CD4-positive, alpha-beta T cell (primary cell): Measurements from ENCODE around the gene PRKCA. TPM values are rescaled to one million over a fixed set of nuclear protein-coding genes. Genes with fewer than 3 reads are reported as not detected.

ENCODE experiments used
- ATAC-seq: fragments of 200-7000 bp; cut with Tn5 transposase; one replicate; pipeline ENCODE4 v1.10.0; 2022; ENCODE audit warnings: mild to moderate bottlenecking; ENCODE audit not compliant: poor library complexity
- CTCF ChIA-PET: fragments of 350-600 bp; sonication (Branson Sonifier 250); formaldehyde crosslinking; loops from one replicate; lab custom pipeline; 2021; ENCODE audit warnings: antibody characterized with exemption, inconsistent platforms; lab: Charles Lee
- POLR2A ChIA-PET: fragments of 350-600 bp; sonication (Branson Sonifier 250); formaldehyde crosslinking; loops from one replicate; lab custom pipeline; 2021; ENCODE audit warnings: antibody characterized with exemption, inconsistent platforms; lab: Charles Lee
- DNase-seq, 14 experiments: peaks; one replicate each; pipeline ENCODE4 v3.0.0-alpha.2; 2013 to 2020; ENCODE audit warnings: mixed read lengths in 2 of 14
- H3K27ac ChIP-seq, 2 donors: one replicate each; pipeline versions ENCODE4 v1.5.1 to v1.7.0; 2013; ENCODE audit warnings: low read length in 2 of 2, low read depth in 1 of 2, mild to moderate bottlenecking in 1 of 2
- H3K27me3 ChIP-seq, 2 experiments: 1 replicate in 1 of 2; 2 replicates in 1 of 2; pipeline versions ENCODE4 v1.6.1 to v1.7.0; 2013; ENCODE audit warnings: low read length in 2 of 2, control low read depth in 1 of 2, mild to moderate bottlenecking in 1 of 2, moderate library complexity in 1 of 2; ENCODE audit not compliant: insufficient read depth in 2 of 2, control insufficient read depth in 1 of 2
- H3K36me3 ChIP-seq: one replicate; pipeline ENCODE4 v1.6.1; 2013; ENCODE audit warnings: low read length, control low read depth; ENCODE audit not compliant: insufficient read depth
- H3K4me1 ChIP-seq: one replicate; pipeline ENCODE4 v1.6.1; 2013; ENCODE audit warnings: low read length, control low read depth; ENCODE audit not compliant: insufficient read depth
- H3K4me3 ChIP-seq: one replicate; pipeline ENCODE4 v1.5.1; 2013; ENCODE audit warnings: mild to moderate bottlenecking, low read length, moderate library complexity
- H3K9me3 ChIP-seq, 2 experiments: 1 replicate in 1 of 2; 2 replicates in 1 of 2; pipeline versions ENCODE4 v1.6.1 to v1.7.0; 2013; ENCODE audit warnings: low read length in 2 of 2, mild to moderate bottlenecking in 2 of 2, control low read depth in 1 of 2, moderate library complexity in 1 of 2; ENCODE audit not compliant: control insufficient read depth in 1 of 2, insufficient read depth in 1 of 2
- H3K27ac Mint-ChIP-seq: one replicate; pipeline ENCODE4 v1.8.0; 2020; ENCODE audit warnings: mixed read lengths
- H3K27me3 Mint-ChIP-seq: one replicate; pipeline ENCODE4 v1.8.0; 2021; ENCODE audit warnings: mixed read lengths
- H3K36me3 Mint-ChIP-seq: one replicate; pipeline ENCODE4 v1.8.0; 2021; ENCODE audit warnings: low read depth, mixed read lengths
- H3K4me1 Mint-ChIP-seq: one replicate; pipeline ENCODE4 v1.8.0; 2021; ENCODE audit warnings: low read depth, mixed read lengths
- H3K4me3 Mint-ChIP-seq: one replicate; pipeline ENCODE4 v1.8.0; 2020; ENCODE audit warnings: mild to moderate bottlenecking, mixed read lengths
- H3K9me3 Mint-ChIP-seq: one replicate; pipeline ENCODE4 v1.8.0; 2020; ENCODE audit warnings: mixed read lengths
- intact Hi-C, 2 experiments: fragments of 100-400 bp; cut with DNase I in 1 of 2; cut with micrococcal nuclease in 1 of 2; formaldehyde crosslinking; loops; one replicate each; pipeline versions ENCODE4 v1.15.1 to v1.9.0; 2023 to 2025; cut with DNase I, micrococcal nuclease
- total RNA-seq, 174 experiments: library from RNA in 2 of 174; stranded (reverse) in 2 of 174; gene quantifications; one replicate each; pipeline ENCODE4 v1.2.3 and lab custom pipeline; 2021 to 2026
- TF ChIP-seq, protein P1 (sequence below): fragments of 200-600 bp; IDR thresholded peaks from one replicate; pipeline ENCODE4 v1.8.0; 2022; ENCODE audit warnings: antibody characterized with exemption, mild to moderate bottlenecking

PRKCA gene
- total RNA-seq, 2 experiments from 2014 or later: 84.8 to 88.6 TPM

DNA sequence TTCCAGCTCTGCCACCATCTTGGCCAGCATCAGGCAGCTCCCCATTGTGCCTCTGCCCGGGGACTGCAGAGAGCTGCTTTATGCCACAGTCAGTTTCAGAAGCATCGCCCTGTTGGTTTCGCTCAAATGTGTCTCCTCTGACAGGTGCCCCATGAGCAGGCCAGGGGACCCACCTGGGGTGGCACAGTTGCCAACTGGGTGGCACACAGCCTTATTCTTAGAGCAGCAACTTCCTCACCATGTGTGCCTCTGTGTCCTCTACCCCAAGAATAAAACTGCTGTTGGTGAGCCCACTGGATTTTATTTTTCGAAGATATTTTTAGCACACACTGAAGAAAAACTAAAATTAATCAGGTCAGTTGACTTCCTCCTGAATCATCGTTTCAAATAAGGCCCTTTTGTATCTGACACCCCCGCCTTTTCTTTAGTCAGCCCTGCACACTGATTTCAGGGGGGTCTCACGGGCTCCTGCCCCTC lies 487.6 kb downstream of the PRKCA start:
- no peak for ATAC-seq
- H3K27ac Mint-ChIP-seq: no peak overlapping the region
- Histone ChIP-seq H3K4me3 (no peak overlapping the region), H3K27me3 (no peaks in the 10 kb centered on the region), H3K36me3 (peaks cover 55% of the 10 kb centered on the region), H3K9me3 (no peaks in the 10 kb centered on the region), H3K27ac (no peak overlapping the region), H3K4me1 (peaks cover 5% of the 10 kb centered on the region)
- H3K4me1 Mint-ChIP-seq: peaks cover 15% of the 10 kb centered on the region
- ChIA-PET POLR2A (no interaction called here), CTCF (no interaction called here)
- no peaks in the 10 kb centered on the region for H3K27me3 Mint-ChIP-seq
- H3K9me3 Mint-ChIP-seq: no peaks in the 10 kb centered on the region
- intact Hi-C loops: no loop called here
- no peak for DNase-seq
- TF ChIP-seq, protein P1, sequence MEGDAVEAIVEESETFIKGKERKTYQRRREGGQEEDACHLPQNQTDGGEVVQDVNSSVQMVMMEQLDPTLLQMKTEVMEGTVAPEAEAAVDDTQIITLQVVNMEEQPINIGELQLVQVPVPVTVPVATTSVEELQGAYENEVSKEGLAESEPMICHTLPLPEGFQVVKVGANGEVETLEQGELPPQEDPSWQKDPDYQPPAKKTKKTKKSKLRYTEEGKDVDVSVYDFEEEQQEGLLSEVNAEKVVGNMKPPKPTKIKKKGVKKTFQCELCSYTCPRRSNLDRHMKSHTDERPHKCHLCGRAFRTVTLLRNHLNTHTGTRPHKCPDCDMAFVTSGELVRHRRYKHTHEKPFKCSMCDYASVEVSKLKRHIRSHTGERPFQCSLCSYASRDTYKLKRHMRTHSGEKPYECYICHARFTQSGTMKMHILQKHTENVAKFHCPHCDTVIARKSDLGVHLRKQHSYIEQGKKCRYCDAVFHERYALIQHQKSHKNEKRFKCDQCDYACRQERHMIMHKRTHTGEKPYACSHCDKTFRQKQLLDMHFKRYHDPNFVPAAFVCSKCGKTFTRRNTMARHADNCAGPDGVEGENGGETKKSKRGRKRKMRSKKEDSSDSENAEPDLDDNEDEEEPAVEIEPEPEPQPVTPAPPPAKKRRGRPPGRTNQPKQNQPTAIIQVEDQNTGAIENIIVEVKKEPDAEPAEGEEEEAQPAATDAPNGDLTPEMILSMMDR: no peak
- no peak overlapping the region for H3K4me3 Mint-ChIP-seq
- peaks cover 87% of the 10 kb centered on the region for H3K36me3 Mint-ChIP-seq

DNA sequence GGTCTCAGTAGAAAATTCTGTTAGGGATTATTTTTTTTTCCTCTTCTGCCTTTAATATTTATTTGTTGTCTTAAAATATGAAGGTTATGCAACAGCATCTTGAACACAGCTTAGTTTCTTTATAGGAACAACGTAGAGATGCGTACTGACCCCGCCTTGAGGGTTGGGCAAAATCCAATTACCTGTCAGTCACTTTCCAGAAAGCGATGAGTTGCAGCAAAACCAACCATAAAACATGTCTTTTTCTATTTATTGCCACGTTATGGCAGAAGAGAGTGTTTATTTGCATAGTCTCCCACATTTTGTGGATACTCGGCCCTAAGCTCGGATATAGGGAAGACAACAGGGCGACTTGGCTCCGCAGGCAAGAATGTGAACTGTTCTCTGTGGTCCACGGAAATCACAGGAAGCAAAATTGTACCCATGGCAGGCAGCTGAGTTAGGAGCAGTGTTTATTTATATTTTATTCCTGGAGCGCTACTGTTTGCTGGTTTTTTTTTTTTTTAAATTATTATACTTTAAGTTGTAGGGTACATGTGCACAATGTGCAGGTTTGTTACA lies 488.2 kb downstream of the PRKCA start:
- Histone ChIP-seq H3K4me1 (peaks cover 5% of the 10 kb centered on the region), H3K27ac (no peak overlapping the region), H3K9me3 (no peaks in the 10 kb centered on the region), H3K4me3 (no peak overlapping the region), H3K27me3 (no peaks in the 10 kb centered on the region), H3K36me3 (peaks cover 60% of the 10 kb centered on the region)
- H3K27me3 Mint-ChIP-seq: no peaks in the 10 kb centered on the region
- H3K27ac Mint-ChIP-seq: no peak overlapping the region
- CTCF ChIA-PET: no interaction called here
- intact Hi-C loops: no loop called here
- H3K4me3 Mint-ChIP-seq: no peak overlapping the region
- ATAC-seq (no peak), DNase-seq (no peak)
- H3K36me3 Mint-ChIP-seq: peaks cover 85% of the 10 kb centered on the region
- H3K9me3 Mint-ChIP-seq: no peaks in the 10 kb centered on the region
- POLR2A ChIA-PET: no interaction called here
- H3K4me1 Mint-ChIP-seq: peaks cover 15% of the 10 kb centered on the region
- TF ChIP-seq, protein P1: no peak

DNA sequence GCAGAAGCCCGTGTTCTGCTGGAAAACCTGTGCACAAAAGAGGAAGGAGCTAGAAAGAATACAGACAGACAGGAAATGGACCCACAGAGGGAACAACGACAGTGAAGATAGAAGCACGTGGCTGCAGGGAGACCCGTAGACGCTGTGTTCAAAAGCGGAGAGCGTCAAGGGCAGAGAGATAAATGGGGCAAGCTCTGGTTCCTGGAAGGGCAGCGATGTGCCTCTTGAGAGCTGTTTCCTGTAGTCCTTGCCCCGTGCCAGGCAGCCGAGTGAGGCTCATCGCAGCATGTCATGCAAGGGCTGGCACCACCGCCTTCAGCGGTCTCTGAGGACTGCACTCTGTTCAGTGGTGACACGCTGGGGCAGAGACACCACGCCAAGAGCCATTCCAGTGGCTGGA lies 488.9 kb downstream of the PRKCA start:
- POLR2A ChIA-PET: no interaction called here
- no peak overlapping the region for H3K4me3 ChIP-seq
- intact Hi-C loops: no loop called here

More for the DNA sequence above, 488.9 kb downstream of the PRKCA start:
- peaks cover 89% of the 10 kb centered on the region for H3K36me3 Mint-ChIP-seq
- peak overlapping the region; percentile 70 for H3K27ac Mint-ChIP-seq
- peak; percentile 34 for ATAC-seq
- H3K27me3 Mint-ChIP-seq: no peaks in the 10 kb centered on the region
- no peak overlapping the region for H3K4me3 Mint-ChIP-seq
- CTCF ChIA-PET: no interaction called here
- Histone ChIP-seq H3K27me3 (no peaks in the 10 kb centered on the region), H3K9me3 (no peaks in the 10 kb centered on the region), H3K36me3 (peaks cover 67% of the 10 kb centered on the region), H3K27ac (no peak overlapping the region), H3K4me1 (peaks cover 5% of the 10 kb centered on the region)
- H3K4me1 Mint-ChIP-seq: peaks cover 15% of the 10 kb centered on the region
- peak in 1 of 14 experiments; percentile 9 for DNase-seq
- no peaks in the 10 kb centered on the region for H3K9me3 Mint-ChIP-seq
- TF ChIP-seq, protein P1: no peak
